Measurements from ENCODE around the gene KIF3A.

- TF ChIP-seq, protein P1, sequence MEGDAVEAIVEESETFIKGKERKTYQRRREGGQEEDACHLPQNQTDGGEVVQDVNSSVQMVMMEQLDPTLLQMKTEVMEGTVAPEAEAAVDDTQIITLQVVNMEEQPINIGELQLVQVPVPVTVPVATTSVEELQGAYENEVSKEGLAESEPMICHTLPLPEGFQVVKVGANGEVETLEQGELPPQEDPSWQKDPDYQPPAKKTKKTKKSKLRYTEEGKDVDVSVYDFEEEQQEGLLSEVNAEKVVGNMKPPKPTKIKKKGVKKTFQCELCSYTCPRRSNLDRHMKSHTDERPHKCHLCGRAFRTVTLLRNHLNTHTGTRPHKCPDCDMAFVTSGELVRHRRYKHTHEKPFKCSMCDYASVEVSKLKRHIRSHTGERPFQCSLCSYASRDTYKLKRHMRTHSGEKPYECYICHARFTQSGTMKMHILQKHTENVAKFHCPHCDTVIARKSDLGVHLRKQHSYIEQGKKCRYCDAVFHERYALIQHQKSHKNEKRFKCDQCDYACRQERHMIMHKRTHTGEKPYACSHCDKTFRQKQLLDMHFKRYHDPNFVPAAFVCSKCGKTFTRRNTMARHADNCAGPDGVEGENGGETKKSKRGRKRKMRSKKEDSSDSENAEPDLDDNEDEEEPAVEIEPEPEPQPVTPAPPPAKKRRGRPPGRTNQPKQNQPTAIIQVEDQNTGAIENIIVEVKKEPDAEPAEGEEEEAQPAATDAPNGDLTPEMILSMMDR (IDR thresholded peaks at IDR 0.05; ENCODE audit: poor library complexity, severe bottlenecking): no peak
- TF ChIP-seq EZH2 (IDR thresholded peaks at IDR 0.05; ENCODE audit: borderline replicate concordance, insufficient read depth, low read length, poor library complexity, severe bottlenecking): no peak
- TF ChIP-seq, protein P2, sequence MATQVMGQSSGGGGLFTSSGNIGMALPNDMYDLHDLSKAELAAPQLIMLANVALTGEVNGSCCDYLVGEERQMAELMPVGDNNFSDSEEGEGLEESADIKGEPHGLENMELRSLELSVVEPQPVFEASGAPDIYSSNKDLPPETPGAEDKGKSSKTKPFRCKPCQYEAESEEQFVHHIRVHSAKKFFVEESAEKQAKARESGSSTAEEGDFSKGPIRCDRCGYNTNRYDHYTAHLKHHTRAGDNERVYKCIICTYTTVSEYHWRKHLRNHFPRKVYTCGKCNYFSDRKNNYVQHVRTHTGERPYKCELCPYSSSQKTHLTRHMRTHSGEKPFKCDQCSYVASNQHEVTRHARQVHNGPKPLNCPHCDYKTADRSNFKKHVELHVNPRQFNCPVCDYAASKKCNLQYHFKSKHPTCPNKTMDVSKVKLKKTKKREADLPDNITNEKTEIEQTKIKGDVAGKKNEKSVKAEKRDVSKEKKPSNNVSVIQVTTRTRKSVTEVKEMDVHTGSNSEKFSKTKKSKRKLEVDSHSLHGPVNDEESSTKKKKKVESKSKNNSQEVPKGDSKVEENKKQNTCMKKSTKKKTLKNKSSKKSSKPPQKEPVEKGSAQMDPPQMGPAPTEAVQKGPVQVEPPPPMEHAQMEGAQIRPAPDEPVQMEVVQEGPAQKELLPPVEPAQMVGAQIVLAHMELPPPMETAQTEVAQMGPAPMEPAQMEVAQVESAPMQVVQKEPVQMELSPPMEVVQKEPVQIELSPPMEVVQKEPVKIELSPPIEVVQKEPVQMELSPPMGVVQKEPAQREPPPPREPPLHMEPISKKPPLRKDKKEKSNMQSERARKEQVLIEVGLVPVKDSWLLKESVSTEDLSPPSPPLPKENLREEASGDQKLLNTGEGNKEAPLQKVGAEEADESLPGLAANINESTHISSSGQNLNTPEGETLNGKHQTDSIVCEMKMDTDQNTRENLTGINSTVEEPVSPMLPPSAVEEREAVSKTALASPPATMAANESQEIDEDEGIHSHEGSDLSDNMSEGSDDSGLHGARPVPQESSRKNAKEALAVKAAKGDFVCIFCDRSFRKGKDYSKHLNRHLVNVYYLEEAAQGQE (IDR thresholded peaks at IDR 0.05; ENCODE audit: borderline replicate concordance): no peak
Measured at GRCh38 chr5:132678735-132679134, 58.6 kb downstream of the KIF3A start.

Measured in neural cell (in vitro differentiated cells).